Activated B cell treated with CpG ODN at 0.5 μM for 24 hours (primary cell): ENCODE measurements around the gene KANSL2. TPM values are rescaled to one million over a fixed set of nuclear protein-coding genes. Genes with fewer than 3 reads are reported as not detected.

Experiments used
- ATAC-seq: fragments of 200-7000 bp; cut with Tn5 transposase; one replicate; pipeline ENCODE4 v1.10.0; 2021; ENCODE audit warnings: low read depth, mild to moderate bottlenecking, moderate library complexity
- CTCF ChIA-PET: fragments of 350-600 bp; sonication (Branson Sonifier 250); formaldehyde crosslinking; loops from one replicate; lab custom pipeline; 2021; ENCODE audit warnings: antibody characterized with exemption; lab: Charles Lee
- POLR2A ChIA-PET: fragments of 350-600 bp; sonication (Branson Sonifier 250); formaldehyde crosslinking; loops from one replicate; lab custom pipeline; 2021; ENCODE audit warnings: antibody characterized with exemption; lab: Charles Lee
- DNase-seq: peaks from one replicate; pipeline ENCODE4 v3.0.0; 2022
- H3K27ac Mint-ChIP-seq: one replicate; pipeline ENCODE4 v1.8.0; 2020; ENCODE audit warnings: mixed read lengths
- H3K27me3 Mint-ChIP-seq: one replicate; pipeline ENCODE4 v1.8.0; 2021; ENCODE audit warnings: mixed read lengths
- H3K36me3 Mint-ChIP-seq: one replicate; pipeline ENCODE4 v1.8.0; 2021; ENCODE audit warnings: low read depth, mixed read lengths
- H3K4me1 Mint-ChIP-seq: one replicate; pipeline ENCODE4 v1.8.0; 2021; ENCODE audit warnings: mixed read lengths
- H3K4me3 Mint-ChIP-seq: one replicate; pipeline ENCODE4 v1.8.0; 2020; ENCODE audit warnings: mild to moderate bottlenecking, mixed read lengths
- H3K9me3 Mint-ChIP-seq: one replicate; pipeline ENCODE4 v1.8.0; 2020; ENCODE audit warnings: mixed read lengths
- CTCF ChIP-seq: fragments of 200-600 bp; IDR thresholded peaks from one replicate; pipeline ENCODE4 v1.8.0; 2022; ENCODE audit warnings: antibody characterized with exemption, mild to moderate bottlenecking
- intact Hi-C: fragments of 100-400 bp; cut with micrococcal nuclease; formaldehyde crosslinking; loops from one replicate; pipeline ENCODE4 v1.15.1; 2024
- total RNA-seq: library from RNA; stranded (reverse); gene quantifications from 2 replicates; pipeline ENCODE4 v1.2.3, GENCODE V29; 2022

The KANSL2 gene
- total RNA-seq, 1 donor from 2014 or later: 59.5 TPM

GRCh38 chr12:48695859-48696258 lies 13.8 kb upstream of the KANSL2 start:
- H3K27me3 Mint-ChIP-seq: no peaks in the 10 kb centered on the region
- ATAC-seq: no peak
- H3K9me3 Mint-ChIP-seq: no peaks in the 10 kb centered on the region
- no peak overlapping the region for H3K27ac Mint-ChIP-seq
- intact Hi-C loops: no loop called here
- no peak for TF ChIP-seq CTCF
- peaks cover 80% of the 10 kb centered on the region for H3K36me3 Mint-ChIP-seq
- no peak for DNase-seq
- ChIA-PET POLR2A (no interaction called here), CTCF (no interaction called here)
- no peak overlapping the region for H3K4me3 Mint-ChIP-seq
- no peaks in the 10 kb centered on the region for H3K4me1 Mint-ChIP-seq

- H3K27me3 Mint-ChIP-seq: no peaks in the 10 kb centered on the region
- DNase-seq: no peak
- TF ChIP-seq CTCF: no peak
- ChIA-PET POLR2A (no interaction called here), CTCF (no interaction called here)
- no peak for ATAC-seq
- intact Hi-C loops: no loop called here
- H3K4me1 Mint-ChIP-seq: no peaks in the 10 kb centered on the region
- no peak overlapping the region for H3K4me3 Mint-ChIP-seq
- H3K27ac Mint-ChIP-seq: no peak overlapping the region
- no peaks in the 10 kb centered on the region for H3K9me3 Mint-ChIP-seq
- peaks cover 77% of the 10 kb centered on the region for H3K36me3 Mint-ChIP-seq
Observed at GRCh38 chr12:48694038-48694437, 12.0 kb upstream of the KANSL2 start.

- no peaks in the 10 kb centered on the region for H3K4me1 Mint-ChIP-seq
- no peaks in the 10 kb centered on the region for H3K9me3 Mint-ChIP-seq
- ATAC-seq (no peak), DNase-seq (no peak)
- intact Hi-C loops: no loop called here
- POLR2A ChIA-PET: interaction anchor here (1.0 kb wide), 1 partner anchor 12 kb away, joined by 4 read pairs; the partner anchor contains the start of gene KANSL2
- H3K27me3 Mint-ChIP-seq: no peaks in the 10 kb centered on the region
- CTCF ChIA-PET: no interaction called here
- no peak overlapping the region for H3K27ac Mint-ChIP-seq
- H3K4me3 Mint-ChIP-seq: no peak overlapping the region
- peaks cover 78% of the 10 kb centered on the region for H3K36me3 Mint-ChIP-seq
- no peak for TF ChIP-seq CTCF
Observed at GRCh38 chr12:48693572-48693971, 11.5 kb upstream of the KANSL2 start.

- Mint-ChIP-seq H3K9me3 (no peaks in the 10 kb centered on the region), H3K4me1 (no peaks in the 10 kb centered on the region), H3K27me3 (no peaks in the 10 kb centered on the region), H3K27ac (no peak overlapping the region), H3K36me3 (peaks cover 77% of the 10 kb centered on the region), H3K4me3 (no peak overlapping the region)
- intact Hi-C loops: no loop called here
- POLR2A ChIA-PET: interaction anchor here (0.7 kb wide), 1 partner anchor 13 kb away, joined by 4 read pairs; no protein-coding TSS in a partner anchor
- CTCF ChIA-PET: no interaction called here
- DNase-seq: no peak
- no peak for ATAC-seq
- TF ChIP-seq CTCF: no peak
Observed at GRCh38 chr12:48691826-48692487, 9.9 kb upstream of the KANSL2 start.

GRCh38 chr12:48690990-48691389 lies 9.0 kb upstream of the KANSL2 start:
- Mint-ChIP-seq H3K27ac (no peak overlapping the region), H3K4me3 (no peak overlapping the region), H3K9me3 (no peaks in the 10 kb centered on the region), H3K36me3 (peaks cover 68% of the 10 kb centered on the region), H3K27me3 (no peaks in the 10 kb centered on the region), H3K4me1 (no peaks in the 10 kb centered on the region)
- intact Hi-C loops: no loop called here
- CTCF ChIA-PET: no interaction called here
- no peak for ATAC-seq
- POLR2A ChIA-PET: no interaction called here
- DNase-seq: no peak
- TF ChIP-seq CTCF: no peak
